ENCODE results near the gene GIMAP4.
"Not testable (repeated sequence)": the region's sequence is repeated elsewhere in the genome, so short reads cannot be mapped to it uniquely, and the experiment has no call there.

Gene GIMAP4

DNA sequence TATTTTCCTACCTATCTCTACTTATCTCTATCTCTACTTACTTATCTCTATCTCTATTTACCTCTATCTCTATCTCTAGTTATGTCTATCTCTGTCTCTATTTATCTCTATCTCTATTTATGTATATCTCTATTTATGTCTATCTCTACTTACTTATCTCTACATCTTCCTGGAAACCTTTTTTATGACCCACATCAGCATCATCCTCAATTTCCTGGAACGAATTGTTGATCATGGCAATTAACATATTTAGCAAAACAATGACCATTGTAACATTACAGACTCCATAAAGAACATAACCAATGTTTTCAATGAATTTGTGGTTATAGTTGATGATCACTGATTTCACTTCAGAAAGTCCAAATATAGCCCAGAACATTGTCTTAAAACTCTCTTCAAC, 46.7 kb downstream of the GIMAP4 start:
- in situ Hi-C loops (cut with MboI; ENCODE audit: low sequenced_read_pairs, unreplicated experiment) = no loop called here
- no peak for DNase-seq (ENCODE audit: low spot score)
- TF ChIP-seq, protein P1, sequence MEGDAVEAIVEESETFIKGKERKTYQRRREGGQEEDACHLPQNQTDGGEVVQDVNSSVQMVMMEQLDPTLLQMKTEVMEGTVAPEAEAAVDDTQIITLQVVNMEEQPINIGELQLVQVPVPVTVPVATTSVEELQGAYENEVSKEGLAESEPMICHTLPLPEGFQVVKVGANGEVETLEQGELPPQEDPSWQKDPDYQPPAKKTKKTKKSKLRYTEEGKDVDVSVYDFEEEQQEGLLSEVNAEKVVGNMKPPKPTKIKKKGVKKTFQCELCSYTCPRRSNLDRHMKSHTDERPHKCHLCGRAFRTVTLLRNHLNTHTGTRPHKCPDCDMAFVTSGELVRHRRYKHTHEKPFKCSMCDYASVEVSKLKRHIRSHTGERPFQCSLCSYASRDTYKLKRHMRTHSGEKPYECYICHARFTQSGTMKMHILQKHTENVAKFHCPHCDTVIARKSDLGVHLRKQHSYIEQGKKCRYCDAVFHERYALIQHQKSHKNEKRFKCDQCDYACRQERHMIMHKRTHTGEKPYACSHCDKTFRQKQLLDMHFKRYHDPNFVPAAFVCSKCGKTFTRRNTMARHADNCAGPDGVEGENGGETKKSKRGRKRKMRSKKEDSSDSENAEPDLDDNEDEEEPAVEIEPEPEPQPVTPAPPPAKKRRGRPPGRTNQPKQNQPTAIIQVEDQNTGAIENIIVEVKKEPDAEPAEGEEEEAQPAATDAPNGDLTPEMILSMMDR (IDR thresholded peaks at IDR 0.05; ENCODE audit: borderline replicate concordance, control extremely low read depth, extremely low read depth, insufficient read depth, missing control alignments) = no peak

DNA sequence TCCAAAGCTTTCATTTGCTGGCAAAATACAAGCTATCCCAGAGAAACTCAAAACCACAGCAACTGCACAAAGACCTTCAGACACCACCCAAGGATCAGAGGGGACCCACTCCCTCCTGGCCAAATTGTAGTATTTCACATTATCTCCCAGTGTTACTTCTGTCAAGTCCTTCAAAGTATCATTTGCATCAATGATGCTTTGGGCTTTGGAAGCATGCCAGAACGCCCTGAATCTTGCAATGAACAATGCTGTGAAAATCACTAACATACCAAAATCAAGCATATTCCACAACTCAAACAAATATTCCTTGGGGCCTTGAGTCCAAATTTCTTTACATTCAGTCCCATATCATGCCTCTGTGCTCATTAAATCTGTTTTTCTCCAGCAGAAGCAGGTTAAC, 47.2 kb downstream of the GIMAP4 start:
- DNase-seq (ENCODE audit: low spot score); in situ Hi-C loops (cut with MboI; ENCODE audit: low sequenced_read_pairs, unreplicated experiment): not testable (repeated sequence)

DNA sequence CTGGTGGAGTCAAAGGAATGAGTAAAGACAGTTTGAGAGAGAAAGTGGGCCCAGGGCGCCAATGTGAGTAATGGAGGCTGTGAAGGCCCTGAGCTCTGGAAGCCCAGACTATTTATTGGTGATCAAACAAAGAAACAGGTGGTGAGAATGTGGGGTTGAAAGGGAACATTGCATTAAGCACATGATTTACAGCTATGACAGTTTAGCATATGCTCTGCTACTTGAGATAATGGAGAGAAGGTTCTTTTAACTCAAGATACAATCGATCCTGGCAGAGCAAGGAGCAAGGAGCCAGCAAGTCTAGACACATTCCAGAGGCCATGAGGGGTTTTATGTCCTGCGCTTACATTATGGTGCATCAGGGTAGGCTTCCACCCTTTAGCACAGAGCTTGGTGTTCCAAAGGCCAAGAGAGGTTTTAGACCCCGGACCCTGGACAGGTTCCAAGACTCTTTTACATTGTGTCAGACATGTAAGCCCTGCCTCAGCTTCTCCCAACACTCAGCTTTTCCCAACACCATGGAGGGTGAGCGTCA, 48.1 kb downstream of the GIMAP4 start:
- DNase-seq (ENCODE audit: low spot score); in situ Hi-C loops (cut with MboI; ENCODE audit: low sequenced_read_pairs, unreplicated experiment): not testable (repeated sequence)

DNA sequence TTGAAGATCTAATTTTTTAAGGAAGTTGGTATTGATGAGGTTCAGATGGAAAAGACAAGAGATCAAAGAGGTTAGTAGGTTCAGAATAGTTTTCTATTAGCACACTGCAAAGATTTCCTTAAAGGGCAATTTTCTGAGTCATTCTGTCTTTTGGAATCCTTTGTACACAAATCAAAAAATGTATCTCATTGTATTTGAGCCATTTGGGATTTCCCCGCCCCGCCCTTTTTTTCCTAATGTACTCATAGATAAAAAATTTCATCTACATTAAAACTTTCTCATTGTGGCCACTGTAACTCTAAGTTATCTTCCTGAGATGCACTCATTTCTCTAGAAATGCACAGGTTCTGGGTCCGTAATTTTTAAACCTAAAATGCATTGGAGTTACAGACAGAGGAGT, 52.9 kb downstream of the GIMAP4 start:
- TF ChIP-seq, protein P1 (IDR thresholded peaks at IDR 0.05; ENCODE audit: borderline replicate concordance, control extremely low read depth, extremely low read depth, insufficient read depth, missing control alignments) = no peak
- in situ Hi-C loops (cut with MboI; ENCODE audit: low sequenced_read_pairs, unreplicated experiment) = no loop called here
- no peak for DNase-seq (ENCODE audit: low spot score)

DNA sequence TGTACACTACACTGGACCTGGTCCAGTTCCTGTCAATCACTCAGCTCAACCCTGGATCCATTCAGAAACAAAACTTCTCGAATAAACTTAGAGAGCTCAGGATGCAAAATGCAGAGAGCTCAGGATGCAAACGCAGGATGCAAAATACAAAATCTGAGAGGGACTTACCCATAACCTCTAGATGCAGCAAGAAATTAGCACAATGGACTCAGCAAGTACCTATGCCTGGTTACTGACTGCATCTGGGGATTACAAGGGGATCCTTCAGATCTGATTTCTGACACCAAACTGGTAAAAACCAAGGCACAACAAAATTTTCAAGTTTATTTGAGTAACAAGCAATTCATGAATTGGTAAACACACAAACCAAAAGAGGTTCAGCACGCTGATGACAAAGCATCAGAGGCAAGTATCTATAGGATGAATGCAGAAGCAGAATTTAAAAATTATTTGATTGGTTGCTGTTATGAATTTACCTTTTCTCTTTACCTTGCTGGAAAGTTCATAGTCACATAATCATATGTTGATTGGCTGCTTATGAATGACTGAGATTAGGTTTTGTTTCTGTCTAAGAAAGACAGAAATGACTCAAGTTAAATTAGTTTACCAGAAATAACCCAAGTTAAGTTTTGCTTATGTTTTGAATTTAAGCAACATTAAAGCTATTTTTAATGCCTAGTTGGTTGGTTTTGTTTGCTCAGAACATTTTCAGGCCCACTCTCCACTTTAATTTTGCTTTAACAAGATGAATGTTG, 53.6 kb downstream of the GIMAP4 start:
- in situ Hi-C loops (cut with MboI; ENCODE audit: low sequenced_read_pairs, unreplicated experiment) = no loop called here
- peak; percentile 30 for DNase-seq (ENCODE audit: low spot score)
- TF ChIP-seq, protein P1 (IDR thresholded peaks at IDR 0.05; ENCODE audit: borderline replicate concordance, control extremely low read depth, extremely low read depth, insufficient read depth, missing control alignments) = no peak

DNA sequence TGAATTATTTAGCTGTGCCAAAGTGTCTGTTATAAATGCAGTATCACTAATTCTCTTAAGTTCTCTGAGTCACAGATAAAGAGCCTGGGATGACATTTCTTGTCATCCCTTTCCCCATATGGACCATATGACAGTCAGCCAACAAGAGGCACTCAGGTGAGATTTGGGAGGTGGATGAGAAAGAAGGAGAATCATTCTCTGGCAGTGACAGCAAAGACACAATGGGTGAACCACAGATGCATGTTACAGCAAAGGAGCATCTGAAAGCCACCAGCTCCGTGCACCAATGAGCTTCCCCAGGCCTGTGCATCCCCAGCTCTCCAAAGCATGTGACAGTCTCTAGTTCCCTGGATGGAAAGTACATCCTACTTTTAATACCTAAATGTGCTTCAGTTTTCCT, 54.2 kb downstream of the GIMAP4 start:
- TF ChIP-seq, protein P1 (IDR thresholded peaks at IDR 0.05; ENCODE audit: borderline replicate concordance, control extremely low read depth, extremely low read depth, insufficient read depth, missing control alignments) = no peak
- DNase-seq (ENCODE audit: low spot score) = peak; percentile 25
- in situ Hi-C loops (cut with MboI; ENCODE audit: low sequenced_read_pairs, unreplicated experiment) = no loop called here

Measured in GM13976 (cell line).